Mesodermal cell (in vitro differentiated cells): Measurements from ENCODE around the gene UPF2.
A peak's percentile ranks its signal among the peaks of the same experiment; 100 is the strongest.

Experiments used
- H3K27ac ChIP-seq: 2 replicates; pipeline ENCODE4 v1.7.0; 2013; ENCODE audit warnings: mild to moderate bottlenecking, low read depth, low read length, moderate library complexity; ENCODE audit not compliant: severe bottlenecking
- H3K36me3 ChIP-seq: 2 replicates; pipeline ENCODE4 v1.7.1; 2013; ENCODE audit warnings: mild to moderate bottlenecking, low read length, moderate library complexity; ENCODE audit not compliant: control insufficient read depth, insufficient read depth
- H3K4me1 ChIP-seq: one replicate; pipeline ENCODE4 v1.7.1; 2013; ENCODE audit warnings: mild to moderate bottlenecking, low read length; ENCODE audit not compliant: insufficient read depth, control insufficient read depth, poor library complexity, severe bottlenecking
- H3K4me3 ChIP-seq: 2 replicates; pipeline ENCODE4 v1.7.0; 2013; ENCODE audit warnings: low read length, control low read depth, mild to moderate bottlenecking; ENCODE audit not compliant: insufficient read depth, poor library complexity, severe bottlenecking; ENCODE audit errors: extremely low read depth
- H3K9me3 ChIP-seq: 2 replicates; pipeline ENCODE4 v1.7.1; 2013; ENCODE audit warnings: mild to moderate bottlenecking, low read length, moderate library complexity; ENCODE audit not compliant: control insufficient read depth
- WGBS, 2 experiments: methylation state at CpG; one replicate each; pipeline ENCODE4 v1.1.5; 2013; ENCODE audit warnings: missing lambda C conversion rate in 2 of 2; ENCODE audit not compliant: insufficient coverage in 2 of 2; 5-methylcytosine and 5-hydroxymethylcytosine counted together

Gene UPF2

GRCh38 chr10:11908536-11908935 lies 134.1 kb downstream of the UPF2 start:
- WGBS, 2 experiments: 95 to 98% methylated on average over 8 to 10 of the region's 10 CpGs
- no peak overlapping the region for H3K4me3 ChIP-seq
- no peak overlapping the region for H3K27ac ChIP-seq
- H3K4me1 ChIP-seq: peaks cover 9% of the 10 kb centered on the region
- no peaks in the 10 kb centered on the region for H3K9me3 ChIP-seq
- H3K36me3 ChIP-seq: no peaks in the 10 kb centered on the region

- WGBS, 2 experiments: 87 to 98% methylated on average over 16 to 18 of the region's 18 CpGs
- no peaks in the 10 kb centered on the region for H3K9me3 ChIP-seq
- H3K4me1 ChIP-seq: peaks cover 4% of the 10 kb centered on the region
- H3K36me3 ChIP-seq: no peaks in the 10 kb centered on the region
- H3K27ac ChIP-seq: no peak overlapping the region
- no peak overlapping the region for H3K4me3 ChIP-seq
Measured at GRCh38 chr10:11907914-11908313, 134.7 kb downstream of the UPF2 start.

- Histone ChIP-seq H3K4me1 (peaks cover 3% of the 10 kb centered on the region), H3K27ac (no peak overlapping the region), H3K9me3 (no peaks in the 10 kb centered on the region), H3K36me3 (no peaks in the 10 kb centered on the region), H3K4me3 (no peak overlapping the region)
- WGBS, 2 experiments: 93 to 99% methylated on average over 7 to 8 of the region's 8 CpGs
Measured at GRCh38 chr10:11906714-11907113, 135.9 kb downstream of the UPF2 start.

GRCh38 chr10:11902646-11903045 lies 140.0 kb downstream of the UPF2 start:
- Histone ChIP-seq H3K9me3 (no peaks in the 10 kb centered on the region), H3K4me3 (no peak overlapping the region), H3K27ac (no peak overlapping the region), H3K36me3 (no peaks in the 10 kb centered on the region), H3K4me1 (peaks cover 14% of the 10 kb centered on the region)
- 94 to 98% methylated on average over 5 to 6 of the region's 7 CpGs for WGBS, 2 experiments

GRCh38 chr10:11901833-11902475 lies 140.7 kb downstream of the UPF2 start:
- WGBS, 2 experiments: 85 to 86% methylated on average over 15 to 22 of the region's 23 CpGs
- no peaks in the 10 kb centered on the region for H3K36me3 ChIP-seq
- no peaks in the 10 kb centered on the region for H3K9me3 ChIP-seq

GRCh38 chr10:11901454-11901832 lies 141.2 kb downstream of the UPF2 start:
- Histone ChIP-seq H3K36me3 (no peaks in the 10 kb centered on the region), H3K4me1 (peaks cover 14% of the 10 kb centered on the region), H3K4me3 (no peak overlapping the region), H3K27ac (no peak overlapping the region), H3K9me3 (no peaks in the 10 kb centered on the region)
- 73 to 76% methylated on average over 6 to 7 of the region's 7 CpGs for WGBS, 2 experiments

More at GRCh38 chr10:11901833-11902475, 140.7 kb downstream of the UPF2 start:
- Histone ChIP-seq H3K27ac (peak overlapping the region; percentile 41), H3K4me3 (no peak overlapping the region), H3K4me1 (peaks cover 14% of the 10 kb centered on the region)

- WGBS, 2 experiments: 92 to 93% methylated on average over 4 to 6 of the region's 6 CpGs
- no peaks in the 10 kb centered on the region for H3K9me3 ChIP-seq
- no peak overlapping the region for H3K27ac ChIP-seq
- H3K4me3 ChIP-seq: no peak overlapping the region
- peaks cover 14% of the 10 kb centered on the region for H3K4me1 ChIP-seq
- H3K36me3 ChIP-seq: no peaks in the 10 kb centered on the region
Measured at GRCh38 chr10:11901036-11901301, 141.6 kb downstream of the UPF2 start.

GRCh38 chr10:11899067-11899876 lies 143.3 kb downstream of the UPF2 start:
- Histone ChIP-seq H3K4me3 (no peak overlapping the region), H3K4me1 (peaks cover 14% of the 10 kb centered on the region), H3K9me3 (no peaks in the 10 kb centered on the region), H3K27ac (no peak overlapping the region), H3K36me3 (no peaks in the 10 kb centered on the region)
- 92% methylated on average over 23 of the region's 28 CpGs for WGBS, 2 experiments

GRCh38 chr10:11898372-11899066 lies 144.1 kb downstream of the UPF2 start:
- H3K27ac ChIP-seq: no peak overlapping the region
- H3K4me1 ChIP-seq: peaks cover 14% of the 10 kb centered on the region
- H3K9me3 ChIP-seq: no peaks in the 10 kb centered on the region
- WGBS, 2 experiments: 70 to 80% methylated on average over 7 to 11 of the region's 20 CpGs
- no peak overlapping the region for H3K4me3 ChIP-seq
- no peaks in the 10 kb centered on the region for H3K36me3 ChIP-seq

GRCh38 chr10:11898033-11898371 lies 144.6 kb downstream of the UPF2 start:
- Histone ChIP-seq H3K27ac (no peak overlapping the region), H3K4me3 (no peak overlapping the region), H3K36me3 (no peaks in the 10 kb centered on the region), H3K9me3 (no peaks in the 10 kb centered on the region), H3K4me1 (peaks cover 14% of the 10 kb centered on the region)
- 100% methylated on average over 1 of the region's 3 CpGs for WGBS, 2 experiments
